Activated CD8-positive, alpha-beta memory T cell treated with anti-CD3 and anti-CD28 coated beads, Interleukin-2, amount 50 U/mL, for 48 hours (primary cell): ENCODE results near the gene GAL3ST3.
A peak's percentile ranks its signal among the peaks of the same experiment; 100 is the strongest.
"Not testable (repeated sequence)": the region's sequence is repeated elsewhere in the genome, so short reads cannot be mapped to it uniquely, and the experiment has no call there.

Experiments used
- DNase-seq: peaks from one replicate; pipeline ENCODE4 v3.0.0-alpha.2; 2020

The GAL3ST3 gene, protein sequence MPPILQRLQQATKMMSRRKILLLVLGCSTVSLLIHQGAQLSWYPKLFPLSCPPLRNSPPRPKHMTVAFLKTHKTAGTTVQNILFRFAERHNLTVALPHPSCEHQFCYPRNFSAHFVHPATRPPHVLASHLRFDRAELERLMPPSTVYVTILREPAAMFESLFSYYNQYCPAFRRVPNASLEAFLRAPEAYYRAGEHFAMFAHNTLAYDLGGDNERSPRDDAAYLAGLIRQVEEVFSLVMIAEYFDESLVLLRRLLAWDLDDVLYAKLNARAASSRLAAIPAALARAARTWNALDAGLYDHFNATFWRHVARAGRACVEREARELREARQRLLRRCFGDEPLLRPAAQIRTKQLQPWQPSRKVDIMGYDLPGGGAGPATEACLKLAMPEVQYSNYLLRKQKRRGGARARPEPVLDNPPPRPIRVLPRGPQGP

DNA sequence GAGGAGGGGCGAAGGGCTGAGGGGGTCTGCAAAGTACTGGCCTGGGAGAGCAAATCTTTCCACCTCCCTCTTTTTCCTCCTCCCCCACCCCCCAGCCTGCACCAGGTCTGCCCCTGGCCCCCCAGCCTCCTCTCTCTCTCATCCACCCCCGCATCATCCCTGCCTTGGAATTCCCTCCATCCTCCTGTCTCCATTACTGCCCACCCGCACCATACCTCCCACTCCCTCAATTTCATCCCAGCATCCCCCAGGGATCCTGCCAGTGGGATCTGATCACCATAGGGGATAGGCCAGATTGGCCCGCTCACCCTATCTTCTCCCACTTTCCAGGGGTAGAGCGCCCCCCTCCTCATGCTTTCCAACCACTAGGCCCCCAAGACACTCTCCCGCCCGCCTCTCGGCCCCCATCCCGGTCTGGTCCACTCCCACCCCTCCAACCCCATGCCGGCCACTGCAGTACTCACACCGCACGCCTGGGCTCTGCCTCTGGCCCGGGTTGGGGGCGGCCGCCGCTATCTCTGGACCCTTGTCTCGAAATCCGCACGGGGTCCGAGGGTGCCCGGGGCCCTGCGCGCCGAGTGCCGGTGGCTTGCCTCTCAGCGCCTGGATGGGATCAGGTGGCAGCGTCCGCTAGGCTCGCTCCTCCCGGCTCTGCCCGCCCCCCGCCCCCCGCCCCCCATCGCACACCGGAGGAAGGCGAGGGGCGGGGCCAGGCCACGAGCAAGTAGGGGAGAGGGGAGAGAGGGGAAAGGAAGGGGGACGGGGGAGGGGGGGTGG, at the start of gene GAL3ST3:
Gene GAL3ST3 (minus strand): TSS at position 615 of the 777 bp plus-strand sequence. CDS start 3,746 bp downstream, outside the sequence.
- DNase-seq, result no peak

DNA sequence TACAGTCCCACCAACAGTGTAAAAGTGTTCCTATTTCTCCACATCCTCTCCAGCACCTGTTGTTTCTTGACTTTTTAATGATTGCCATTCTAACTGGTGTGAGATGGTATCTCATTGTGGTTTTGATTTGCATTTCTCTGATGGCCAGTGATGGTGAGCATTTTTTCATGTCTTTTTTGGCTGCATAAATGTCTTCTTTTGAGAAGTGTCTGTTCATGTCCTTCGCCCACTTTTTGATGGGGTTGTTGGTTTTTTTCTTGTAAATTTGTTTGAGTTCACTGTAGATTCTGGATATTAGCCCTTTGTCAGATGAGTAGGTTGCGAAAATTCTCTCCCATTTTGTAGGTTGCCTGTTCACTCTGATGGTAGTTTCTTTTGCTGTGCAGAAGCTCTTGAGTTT, 43.2 kb upstream of the GAL3ST3 start:
- DNase-seq, result not testable (repeated sequence)

DNA sequence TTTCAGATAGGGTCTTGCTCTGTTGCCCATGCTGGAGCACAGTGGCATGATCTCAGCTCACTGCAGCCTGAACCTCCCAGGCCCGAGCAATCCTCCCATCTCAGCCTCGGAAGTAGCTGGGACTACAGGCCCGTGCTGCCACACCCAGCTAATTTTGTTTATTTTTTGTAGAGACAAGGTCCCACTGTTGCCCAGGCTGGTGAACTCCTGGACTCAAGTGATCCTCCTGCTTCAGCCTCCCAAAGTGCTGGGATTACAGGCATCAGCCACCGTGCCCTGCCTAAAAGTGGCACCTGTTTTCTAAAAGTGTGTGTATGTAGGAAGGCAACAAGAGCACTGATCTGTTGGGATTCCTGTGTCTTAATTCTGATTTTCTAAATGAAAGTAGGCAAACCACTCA, 41.3 kb upstream of the GAL3ST3 start:
- DNase-seq, result no peak

DNA sequence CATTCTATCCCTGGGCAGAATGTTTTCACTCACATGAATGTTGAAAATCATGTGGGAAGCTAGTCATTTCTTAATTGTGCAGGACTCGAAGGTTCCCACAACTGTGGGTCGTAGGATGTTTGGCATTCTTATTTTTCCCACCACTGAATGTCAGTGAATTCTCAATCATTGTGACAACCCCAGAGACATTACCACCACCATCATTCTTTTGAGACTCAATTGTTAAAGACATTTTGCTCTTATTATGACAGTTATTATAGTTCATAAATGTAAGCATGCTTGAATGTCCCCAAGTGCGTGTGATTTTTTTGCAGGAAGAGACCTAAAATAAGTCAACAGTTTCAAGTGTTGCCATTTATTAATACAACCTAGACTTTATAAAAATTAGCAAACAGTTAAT, 40.1 kb upstream of the GAL3ST3 start:
- DNase-seq, result no peak

DNA sequence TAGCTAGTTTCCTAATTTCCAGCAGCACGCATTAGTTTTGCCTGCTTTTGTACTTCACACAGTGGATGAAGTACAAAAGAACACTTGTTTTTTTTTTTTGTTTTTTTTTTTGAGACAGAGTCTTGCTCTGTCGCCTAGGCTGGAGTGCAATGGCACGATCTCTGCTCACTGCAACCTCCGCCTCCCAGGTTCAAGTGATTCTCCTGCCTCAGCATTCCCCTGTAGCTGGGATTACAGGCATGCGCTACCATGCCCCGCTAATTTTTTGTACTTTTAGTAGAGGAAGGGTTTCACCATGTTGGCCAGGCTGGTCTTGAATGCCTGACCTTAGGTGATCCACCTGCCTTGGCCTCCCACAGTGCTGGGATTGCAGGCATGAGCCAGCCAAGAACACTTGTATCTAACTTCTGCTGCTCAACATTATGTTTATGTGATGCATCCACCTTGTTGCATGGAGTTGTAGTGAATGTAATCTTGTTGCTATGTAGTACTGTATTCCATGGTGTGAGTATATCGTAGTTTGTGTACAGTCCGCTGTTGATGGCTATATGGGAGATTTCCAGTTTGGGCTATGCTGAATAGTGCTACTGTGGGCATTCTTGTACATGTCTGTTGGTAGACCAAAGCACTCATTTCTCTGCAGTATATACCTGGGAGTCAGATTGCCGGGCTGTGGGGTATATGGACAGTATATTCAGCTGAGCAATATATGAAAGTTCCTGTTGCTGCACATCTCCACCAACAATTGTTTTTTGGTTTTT, 38.4 kb upstream of the GAL3ST3 start:
- DNase-seq, result no peak

DNA sequence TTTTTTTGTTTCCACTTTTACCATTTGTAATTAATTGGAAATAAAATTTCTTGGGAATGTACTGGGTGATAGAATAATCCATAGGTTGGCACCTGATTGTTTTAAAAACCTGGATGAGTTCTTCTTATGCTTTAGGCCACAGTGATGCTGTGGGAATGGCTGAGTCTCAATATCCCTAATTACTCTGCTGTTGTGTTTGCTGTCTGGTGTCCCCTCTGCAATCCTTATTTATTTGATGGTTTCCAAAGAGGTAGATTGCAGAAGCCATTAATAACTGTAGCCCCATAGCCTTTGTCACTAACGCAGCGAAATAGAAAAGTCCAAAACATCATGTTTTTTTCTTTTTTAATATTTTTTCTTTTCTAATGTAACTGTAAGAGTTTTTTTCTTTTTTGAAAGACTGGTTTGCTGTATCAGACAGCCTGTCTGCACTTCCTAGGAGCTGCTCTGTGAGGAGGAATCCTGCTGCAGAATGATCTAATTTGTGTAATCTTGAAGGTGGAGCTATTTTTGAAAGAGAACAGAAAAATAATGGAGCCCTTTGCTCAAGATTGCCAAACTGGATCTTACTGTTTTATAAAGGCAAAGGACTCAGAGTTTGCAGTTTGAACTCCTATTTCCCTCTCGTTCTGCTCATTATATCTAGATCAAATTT, 36.0 kb upstream of the GAL3ST3 start:
- DNase-seq, result no peak

DNA sequence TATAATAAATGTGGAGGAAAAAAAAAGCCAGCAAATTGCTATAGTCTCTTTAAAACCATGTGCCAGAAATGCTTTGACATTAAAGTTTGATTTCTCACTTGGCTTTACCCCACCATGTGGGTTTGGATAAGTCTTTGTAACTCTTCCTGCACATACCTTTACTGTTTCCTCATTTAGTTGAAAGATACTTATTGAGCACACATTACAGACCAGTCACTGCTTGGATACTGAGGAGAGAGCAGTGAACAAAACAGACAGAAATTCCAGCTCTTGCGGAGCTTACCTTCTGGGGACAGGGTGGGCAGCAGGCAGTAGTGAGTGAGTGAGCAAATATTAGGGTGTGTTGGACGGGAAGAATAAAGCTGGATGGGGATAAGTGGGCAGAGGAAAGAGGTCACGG, 34.8 kb upstream of the GAL3ST3 start:
- DNase-seq, result no peak

DNA sequence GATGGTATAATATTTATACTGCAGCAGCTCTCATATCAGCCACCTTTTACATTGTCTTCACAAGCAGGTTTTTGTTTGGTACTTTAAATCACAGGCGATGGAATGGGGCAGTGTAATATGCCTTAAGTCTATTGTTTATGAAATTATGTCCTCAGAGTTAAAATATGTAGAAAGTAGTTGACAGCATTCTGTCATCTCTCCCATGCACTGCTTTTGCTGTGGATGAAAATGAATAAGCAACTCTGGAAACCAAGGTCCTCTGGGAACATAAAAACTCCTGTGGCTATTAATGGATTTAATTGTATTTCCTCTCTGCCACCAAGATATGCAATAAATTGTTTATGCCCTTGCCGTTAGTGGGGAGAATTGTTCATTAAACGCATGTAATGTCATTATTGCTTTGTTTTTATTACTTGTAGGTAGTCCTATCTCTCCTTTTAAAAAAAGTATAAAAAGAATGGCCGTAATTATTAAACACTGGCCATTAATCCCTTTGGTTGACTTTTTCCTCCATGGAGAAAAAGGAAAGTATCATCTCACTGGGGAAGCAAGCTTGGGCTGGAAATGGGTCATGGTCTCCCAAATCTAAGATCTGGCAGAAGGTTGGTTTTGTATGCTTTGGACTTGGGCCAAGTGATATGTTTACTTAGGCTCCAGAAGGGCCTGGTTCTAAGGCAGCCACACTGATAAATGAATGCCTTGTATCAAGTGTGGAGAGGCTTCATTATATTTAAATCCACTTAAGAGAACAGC, 34.2 kb upstream of the GAL3ST3 start:
- no peak for DNase-seq

DNA sequence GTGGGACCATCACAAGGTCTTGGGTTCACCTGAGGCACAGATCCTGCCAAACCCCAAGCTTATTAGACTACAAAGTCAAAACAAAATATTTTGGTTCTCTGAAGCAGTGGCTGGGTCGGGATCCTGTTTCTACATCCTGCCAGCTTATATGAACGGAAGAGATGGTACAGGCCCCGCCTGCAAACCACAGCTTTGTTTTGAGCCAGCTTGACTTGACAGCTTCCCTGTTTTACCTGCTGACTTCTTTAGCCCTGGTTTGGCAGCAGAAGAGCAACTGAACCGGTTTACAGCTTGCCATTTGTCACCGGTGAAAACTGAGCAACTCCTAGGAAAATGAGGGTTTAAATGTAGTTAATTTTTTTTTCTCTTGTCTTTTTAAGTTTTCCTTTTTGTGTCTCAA, 32.5 kb upstream of the GAL3ST3 start:
- peak; percentile 64 for DNase-seq

DNA sequence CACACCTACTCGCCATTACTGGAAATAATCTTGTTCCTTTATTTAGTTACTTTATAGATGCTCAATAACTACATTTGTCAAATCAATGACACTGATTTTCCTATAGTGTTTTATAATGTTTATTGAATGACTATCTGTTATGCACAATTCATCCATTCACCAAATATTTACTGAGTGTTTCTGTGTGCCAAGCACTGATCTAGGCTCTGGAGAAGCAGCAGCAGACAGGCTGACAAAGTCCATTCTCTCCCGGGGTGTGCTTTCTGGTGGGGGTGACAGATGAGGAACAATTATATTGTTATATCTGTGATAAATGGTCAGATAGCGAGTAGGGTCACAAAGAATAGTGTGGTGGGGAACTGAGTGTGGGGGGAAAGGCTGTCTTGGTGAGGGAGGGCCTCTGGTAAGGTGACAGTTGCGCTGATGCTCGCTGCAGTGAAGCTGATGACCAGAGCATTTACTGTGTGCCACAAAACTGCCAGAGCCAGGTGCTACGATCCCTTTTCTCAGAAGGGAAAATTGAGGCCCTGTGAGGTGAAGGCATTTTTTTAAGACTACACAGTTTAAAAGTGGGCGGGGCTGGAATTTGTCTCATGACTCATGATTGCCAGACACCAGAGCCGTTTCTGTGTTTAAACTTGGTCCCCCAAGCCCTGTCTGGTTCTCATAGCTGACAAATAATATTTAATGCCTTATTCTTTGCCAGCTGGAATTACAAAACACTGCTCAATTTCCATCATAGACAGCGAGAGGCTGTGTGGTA, 31.3 kb upstream of the GAL3ST3 start:
- DNase-seq, result peak; percentile 64

DNA sequence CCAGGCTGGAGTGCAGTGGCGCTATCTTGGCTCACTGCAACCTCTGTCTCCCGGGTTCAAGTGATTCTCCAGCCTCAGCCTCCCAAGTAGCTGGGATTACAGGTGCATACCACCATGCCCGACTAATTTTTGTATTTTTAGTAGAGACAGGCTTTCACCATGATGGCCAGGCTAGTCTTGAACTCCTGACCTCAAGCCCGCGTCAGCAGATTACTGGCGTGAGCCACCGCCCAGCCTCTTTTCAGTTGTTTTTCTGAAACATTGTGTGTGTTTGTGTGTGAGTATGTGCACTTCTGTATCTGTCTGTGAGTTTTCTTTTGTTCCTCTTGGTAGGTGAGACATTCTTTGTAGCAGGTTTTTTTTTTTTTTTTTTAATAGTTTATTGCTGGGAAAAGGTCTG, 30.0 kb upstream of the GAL3ST3 start:
- DNase-seq, result not testable (repeated sequence)

DNA sequence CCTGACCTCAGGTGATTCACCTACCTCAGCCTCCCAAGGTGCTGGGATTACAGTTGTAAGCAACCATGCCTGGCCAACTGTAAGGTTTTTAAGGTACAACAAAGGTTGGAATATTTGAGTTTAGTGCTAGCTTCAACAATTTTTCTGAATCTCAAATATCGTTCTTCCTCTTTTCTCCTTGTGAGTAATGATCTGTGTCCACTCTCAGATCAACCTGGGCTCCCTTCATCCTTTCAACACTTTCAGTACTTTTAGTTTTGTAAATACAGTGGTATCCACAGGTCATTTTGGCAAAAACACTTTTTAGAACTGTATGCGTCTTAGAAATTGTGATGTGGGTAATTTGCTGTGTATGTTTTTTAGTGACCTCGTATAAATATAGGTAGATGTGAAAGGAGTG, 29.0 kb upstream of the GAL3ST3 start:
- no peak for DNase-seq

DNA sequence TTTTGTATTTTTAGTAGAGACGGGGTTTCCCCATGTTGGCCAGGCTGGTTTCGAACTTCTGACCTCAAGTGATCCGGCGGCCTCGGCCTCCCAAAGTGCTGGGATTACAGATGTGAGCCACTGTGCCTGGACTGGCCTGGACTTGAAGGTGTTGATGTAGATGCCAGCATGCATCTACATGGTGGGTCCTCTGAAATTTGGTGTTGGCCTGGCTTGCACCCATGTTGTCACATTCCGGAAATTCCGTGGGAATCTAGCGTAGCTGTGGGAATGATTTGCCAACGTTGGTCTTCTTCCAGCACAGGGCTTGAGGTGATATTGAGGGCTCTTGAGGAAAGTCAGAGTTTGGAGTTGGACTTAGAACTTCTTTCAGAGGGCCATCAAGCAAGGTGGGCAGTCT, 27.6 kb upstream of the GAL3ST3 start:
- no peak for DNase-seq

DNA sequence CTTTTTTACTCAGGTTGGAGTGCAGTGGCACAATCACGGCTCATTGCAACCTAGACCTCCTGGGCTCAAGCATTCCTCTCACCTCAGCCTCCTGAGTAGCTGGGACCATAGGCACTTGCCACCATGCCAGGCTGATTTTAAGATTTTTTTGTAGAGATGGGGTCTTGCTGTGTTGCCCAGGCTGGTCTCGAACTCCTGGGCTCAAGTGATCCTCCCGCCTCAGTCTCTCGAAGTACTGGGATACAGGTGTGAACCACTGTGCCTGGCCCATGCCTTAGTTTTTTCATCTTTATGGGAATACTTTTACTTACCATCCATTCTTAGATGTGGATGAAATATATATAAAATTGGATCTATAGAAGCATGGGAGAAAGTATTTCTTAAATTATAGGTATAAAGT, 26.3 kb upstream of the GAL3ST3 start:
- DNase-seq, result no peak

DNA sequence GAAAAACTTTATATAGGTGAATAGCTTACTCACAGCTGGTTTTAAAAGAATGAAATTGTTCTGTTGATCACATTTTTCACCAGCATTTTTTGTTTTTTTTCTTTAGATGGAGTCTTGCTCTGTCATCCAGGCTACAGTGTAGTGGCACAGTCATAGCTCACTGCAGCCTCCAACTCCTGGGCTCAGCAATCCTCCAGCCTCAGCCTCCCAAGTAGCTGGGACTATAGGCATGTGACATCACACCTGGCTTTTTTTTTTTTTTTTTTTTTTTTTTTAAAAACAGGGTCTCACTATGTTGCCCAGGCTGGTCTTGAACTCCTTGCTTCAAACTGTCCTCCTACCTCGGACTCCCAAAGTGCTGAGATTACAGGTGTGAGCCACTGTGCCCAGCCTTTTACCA, 24.7 kb upstream of the GAL3ST3 start:
- DNase-seq, result no peak

DNA sequence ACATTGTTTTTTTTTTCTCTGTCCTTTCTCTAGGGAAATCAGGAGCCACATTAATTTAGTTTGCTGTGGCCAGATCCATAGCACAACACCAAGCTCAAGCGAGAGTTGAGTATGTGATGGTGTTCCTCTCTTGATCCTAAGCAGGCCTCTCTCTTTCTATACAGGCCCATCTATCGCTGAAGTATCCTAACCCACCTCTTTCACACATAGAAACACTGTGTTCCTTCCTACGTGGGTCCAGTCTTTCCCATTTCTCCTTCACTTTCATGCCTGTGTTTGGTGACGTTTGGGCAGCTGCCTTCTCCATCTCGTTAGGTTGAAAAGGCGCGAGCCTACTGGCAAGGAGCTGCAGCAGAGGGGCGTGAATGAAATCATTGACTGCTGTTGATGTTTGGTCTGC, 23.6 kb upstream of the GAL3ST3 start:
- no peak for DNase-seq

DNA sequence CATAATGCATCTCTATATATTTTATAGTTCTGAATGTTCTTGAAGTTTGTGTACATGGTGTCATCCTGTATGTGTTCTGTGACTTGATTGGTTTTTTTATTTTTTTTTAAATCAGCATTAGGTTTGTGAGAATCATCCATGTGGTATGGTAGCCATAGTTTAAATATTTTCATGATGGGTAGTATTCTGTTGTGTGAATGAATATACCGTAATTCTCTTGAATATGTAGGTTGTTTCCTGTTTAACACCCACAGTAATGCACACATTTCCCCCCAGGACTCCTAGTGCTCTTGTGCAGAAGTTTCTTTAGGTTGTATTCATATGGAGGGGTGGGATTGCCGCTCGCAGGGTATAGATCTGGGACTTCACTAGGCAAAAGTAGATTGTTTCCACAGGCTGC, 23.1 kb upstream of the GAL3ST3 start:
- DNase-seq, result no peak

DNA sequence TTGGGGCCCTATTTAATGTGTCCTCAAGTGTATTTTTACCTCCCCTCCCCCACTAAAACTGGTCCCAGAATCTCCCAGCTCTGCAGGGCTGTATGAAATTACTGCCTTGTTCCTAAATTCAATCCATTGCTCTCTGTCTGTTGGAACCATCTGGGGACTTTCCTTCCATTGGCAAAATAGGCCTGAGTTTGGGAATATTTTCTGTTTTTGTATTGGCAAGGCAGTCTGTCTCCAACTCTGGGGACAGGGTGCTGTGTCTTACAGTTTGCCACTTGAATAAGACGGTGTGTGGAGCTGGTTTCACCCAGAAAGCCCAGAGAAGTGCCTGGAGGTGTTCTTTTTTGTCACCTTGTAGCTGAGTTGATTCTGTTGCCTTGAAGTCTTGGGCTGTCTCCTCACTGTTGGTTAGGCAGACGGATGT, 22.4 kb upstream of the GAL3ST3 start:
- DNase-seq, result no peak

DNA sequence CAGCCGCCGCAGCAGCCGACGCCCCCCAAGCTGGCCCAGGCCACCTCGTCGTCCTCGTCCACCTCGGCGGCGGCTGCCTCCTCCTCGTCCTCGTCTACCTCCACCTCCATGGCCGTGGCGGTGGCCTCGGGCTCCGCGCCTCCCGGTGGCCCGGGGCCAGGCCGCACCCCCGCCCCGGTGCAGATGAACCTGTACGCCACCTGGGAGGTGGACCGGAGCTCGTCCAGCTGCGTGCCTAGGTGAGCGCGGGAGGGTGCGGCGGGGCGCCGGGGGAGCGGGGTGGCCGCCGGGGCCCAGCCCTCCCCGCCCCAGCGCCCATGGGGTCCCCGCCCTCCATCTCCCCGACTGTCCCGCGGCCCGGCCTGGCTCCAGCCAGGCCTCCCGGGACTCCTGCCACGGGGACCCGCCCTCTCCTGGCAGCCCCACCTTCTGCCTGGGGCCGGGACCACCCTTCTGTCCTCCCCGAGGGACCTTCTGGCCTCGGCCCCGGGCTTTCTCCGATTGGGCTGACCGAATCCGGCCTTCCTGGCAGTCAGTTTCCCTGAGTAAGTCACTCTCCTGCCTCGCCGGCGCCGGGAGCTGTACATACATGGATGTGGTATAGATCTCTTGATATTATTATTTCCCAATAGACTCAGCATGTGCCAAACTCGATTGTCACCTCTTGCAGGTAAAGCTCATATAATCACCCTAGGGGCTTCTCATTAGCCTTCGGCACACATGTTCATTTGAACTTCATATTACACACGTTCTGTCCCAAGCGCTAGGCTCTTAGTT, 21.8 kb upstream of the GAL3ST3 start:
- DNase-seq, result no peak
